Measurements from ENCODE around the gene TRIM61. TPM values are rescaled to one million over a fixed set of nuclear protein-coding genes. Genes with fewer than 3 reads are reported as not detected.
"Not testable (repeated sequence)": the region's sequence is repeated elsewhere in the genome, so short reads cannot be mapped to it uniquely, and the experiment has no call there.

The TRIM61 gene
- total RNA-seq (2014; rRNA removed; shearing (Covaris generic)), result not detected in 2 replicates

DNA sequence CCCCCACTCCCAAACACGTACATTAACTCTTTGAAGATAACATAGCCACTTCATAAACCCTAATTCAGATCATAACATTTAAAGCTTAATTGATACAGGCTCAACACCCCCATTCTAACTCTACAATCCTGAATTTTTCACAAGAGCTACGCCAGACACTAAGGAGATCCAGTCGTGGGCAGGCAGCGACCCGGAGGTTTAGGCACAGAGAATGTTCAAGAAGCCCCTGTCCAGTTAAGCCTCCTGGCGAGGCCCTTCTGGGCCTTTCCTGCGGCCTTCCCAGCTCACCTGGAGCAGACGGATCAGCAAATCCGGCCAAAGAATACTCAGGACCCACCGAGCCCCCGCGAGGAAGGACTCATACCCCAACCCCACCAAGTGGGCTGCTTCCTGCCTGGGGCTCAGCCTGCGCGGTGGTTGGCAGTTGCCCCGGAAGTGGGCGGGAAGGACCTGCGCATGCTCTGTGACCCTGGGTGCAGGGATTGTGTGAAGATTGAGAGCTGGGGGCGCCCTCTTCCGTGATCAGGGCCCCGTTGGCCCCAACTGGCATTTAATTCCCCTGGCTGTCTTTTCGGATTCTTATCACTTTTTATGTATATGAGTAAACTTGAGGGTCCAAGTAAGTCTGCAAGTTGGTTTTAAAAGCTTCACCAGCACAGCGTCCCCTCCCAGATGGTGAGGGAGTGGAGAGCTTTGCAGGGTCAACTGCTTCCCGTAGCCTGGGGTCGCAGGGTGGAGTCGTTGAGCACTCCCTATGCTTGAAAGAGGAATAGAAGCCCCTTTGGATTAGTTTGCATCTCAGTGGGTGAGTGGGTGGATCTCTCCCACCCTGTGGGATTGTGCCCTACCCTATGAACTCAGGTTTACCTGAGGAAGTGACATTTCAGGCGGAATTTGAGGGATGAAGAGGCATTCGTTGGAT is at the start of gene TRIM61:
TRIM61 (minus strand) TSS at position 415 of the 922 bp plus-strand sequence. CDS start 7,655 bp downstream, outside the sequence.
- DNase-seq (ENCODE audit: low spot score), result no peak

- DNase-seq (ENCODE audit: low spot score), result not testable (repeated sequence)
Observed at GRCh38 chr4:165025782-165026181, 48.3 kb upstream of the TRIM61 start.

GRCh38 chr4:165019995-165020394 is 42.5 kb upstream of the TRIM61 start:
- not testable (repeated sequence) for DNase-seq (ENCODE audit: low spot score)

DNA sequence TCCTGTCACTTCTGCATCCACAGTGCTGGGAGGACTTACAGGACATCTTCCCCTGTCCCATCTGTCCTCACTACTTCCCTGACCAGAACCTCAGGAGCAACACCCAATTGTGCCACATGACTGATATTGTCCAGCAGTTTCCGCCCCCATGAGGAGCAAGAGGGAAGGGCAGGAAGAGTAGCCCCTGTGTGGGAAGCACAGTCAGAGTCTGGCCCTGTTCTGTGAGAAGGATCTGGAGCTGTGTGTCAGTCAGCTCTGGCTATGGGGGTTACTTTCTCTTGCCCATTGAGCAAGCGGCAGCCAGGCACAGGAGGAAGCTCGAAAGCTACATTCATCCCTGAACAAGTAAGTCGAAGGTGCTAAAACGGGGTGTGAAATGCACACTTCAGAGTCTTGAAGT is 39.5 kb upstream of the TRIM61 start:
- peak; percentile 48 for DNase-seq (ENCODE audit: low spot score)

GRCh38 chr4:165013691-165014090 is 36.2 kb upstream of the TRIM61 start:
- DNase-seq (ENCODE audit: low spot score), result no peak

GRCh38 chr4:165011403-165011802 is 33.9 kb upstream of the TRIM61 start:
- no peak for DNase-seq (ENCODE audit: low spot score)

DNA sequence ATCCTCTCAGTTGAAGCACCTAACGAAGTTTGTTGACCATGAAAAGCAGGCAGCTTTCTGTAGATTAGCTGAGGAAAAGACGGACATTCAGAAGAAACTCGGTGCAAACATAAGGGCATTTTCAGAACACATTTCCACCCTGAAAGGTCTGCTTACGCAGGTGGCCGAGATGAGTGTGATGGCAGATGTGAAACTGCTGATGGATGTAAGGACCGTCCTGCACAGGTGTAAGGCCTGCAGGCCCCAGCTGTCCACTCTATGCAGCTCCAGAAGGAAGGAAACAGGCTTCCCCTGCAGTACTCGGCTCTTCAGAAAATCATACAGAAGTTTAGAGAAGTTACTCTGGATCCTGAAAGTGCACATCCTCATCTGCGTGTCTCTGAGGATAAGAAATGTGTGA is 33.5 kb upstream of the TRIM61 start:
- DNase-seq (ENCODE audit: low spot score), result no peak

DNA sequence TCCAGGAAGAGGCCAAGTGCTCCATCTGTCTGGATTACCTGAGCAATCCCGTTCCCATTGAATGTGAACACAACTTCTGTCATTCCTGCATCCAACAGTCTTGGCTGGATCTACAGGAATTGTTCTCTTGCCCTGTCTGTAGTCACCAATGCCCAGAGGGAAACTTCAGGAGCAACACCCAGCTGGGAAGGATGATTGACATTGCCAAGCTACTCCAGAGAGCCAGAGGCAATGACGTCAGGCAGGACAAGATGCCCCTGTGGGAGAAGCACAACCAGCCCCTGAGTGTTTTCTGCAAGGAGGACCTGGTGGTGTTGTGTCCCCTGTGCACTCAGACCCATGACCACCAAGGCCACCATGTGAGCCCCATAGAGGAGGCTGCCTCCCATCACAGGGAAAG is 33.0 kb upstream of the TRIM61 start:
- no peak for DNase-seq (ENCODE audit: low spot score)

DNA sequence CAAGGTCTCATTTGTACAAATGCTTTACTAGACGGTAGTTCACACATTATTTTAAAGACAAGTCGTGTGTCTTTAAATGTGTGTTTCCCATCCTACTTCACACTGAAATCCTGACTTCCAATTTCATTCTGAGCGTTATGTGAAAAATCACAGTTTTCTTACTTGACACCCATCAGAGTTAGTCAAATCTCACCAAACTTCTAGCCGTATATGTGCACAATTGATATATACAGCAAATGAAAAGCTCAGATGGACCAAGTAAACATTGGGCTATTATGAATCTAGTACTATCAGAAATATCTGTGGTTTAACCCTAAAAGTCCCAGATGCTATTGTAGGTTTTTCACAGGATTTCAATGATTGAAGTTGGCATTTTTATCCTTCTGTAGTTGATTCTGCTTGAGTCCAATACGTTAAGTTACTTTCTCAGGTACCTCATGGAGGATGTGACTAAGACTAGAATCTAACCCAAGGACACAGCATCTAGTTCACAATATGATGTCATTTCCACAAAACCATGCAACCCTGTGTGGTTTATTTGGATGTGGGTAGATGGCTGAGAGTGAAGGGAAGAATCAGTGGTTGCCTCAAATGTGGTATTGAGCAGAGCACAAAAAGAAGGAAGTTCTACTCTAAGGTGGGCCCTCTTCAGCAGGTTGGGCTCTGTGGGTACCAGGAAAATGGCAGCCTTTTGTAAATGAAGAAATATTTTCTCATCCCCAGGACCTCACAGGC is 32.2 kb upstream of the TRIM61 start:
- no peak for DNase-seq (ENCODE audit: low spot score)

GRCh38 chr4:165006886-165007285 is 29.4 kb upstream of the TRIM61 start:
- DNase-seq (ENCODE audit: low spot score), result no peak

DNA sequence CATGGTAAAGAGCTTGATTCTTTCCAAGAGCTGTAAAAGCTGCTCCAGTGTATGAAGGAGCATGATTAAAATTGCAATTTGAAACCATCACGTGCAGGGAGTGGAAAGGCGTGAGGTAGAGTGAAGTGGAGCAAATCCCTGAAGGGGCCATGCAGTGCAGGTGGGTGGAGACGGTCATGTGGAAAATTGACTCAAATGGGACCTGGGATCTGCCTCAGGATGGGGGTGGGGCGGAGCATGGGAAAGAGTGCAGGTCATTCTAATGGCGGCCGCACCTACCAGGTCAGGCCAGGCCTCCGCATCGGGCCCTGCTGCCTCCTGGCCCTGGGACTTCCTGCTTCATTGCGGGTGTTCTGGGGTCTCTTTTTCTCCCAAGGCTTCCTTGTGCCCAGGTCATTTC is 29.0 kb upstream of the TRIM61 start:
- DNase-seq (ENCODE audit: low spot score), result no peak

GRCh38 chr4:165005352-165005925 is 28.0 kb upstream of the TRIM61 start:
- DNase-seq (ENCODE audit: low spot score), result no peak

DNA sequence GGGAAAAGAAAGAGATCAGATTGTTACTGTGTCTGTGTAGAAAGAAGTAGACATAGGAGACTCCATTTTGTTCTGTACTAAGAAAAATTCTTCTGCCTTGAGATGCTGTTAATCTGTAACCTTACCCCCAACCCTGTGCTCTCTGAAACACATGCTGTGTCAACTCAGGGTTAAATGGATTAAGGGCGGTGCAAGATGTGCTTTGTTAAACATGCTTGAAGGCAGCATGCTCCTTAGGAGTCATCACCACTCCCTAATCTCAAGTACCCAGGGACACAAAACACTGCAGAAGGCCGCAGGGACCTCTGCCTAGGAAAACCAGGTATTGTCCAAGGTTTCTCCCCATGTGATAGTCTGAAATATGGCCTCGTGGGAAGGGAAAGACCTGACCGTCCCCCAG is 24.5 kb upstream of the TRIM61 start:
- DNase-seq (ENCODE audit: low spot score), result not testable (repeated sequence)

- DNase-seq (ENCODE audit: low spot score), result not testable (repeated sequence)
Observed at GRCh38 chr4:164998526-164999080, 21.1 kb upstream of the TRIM61 start.

- DNase-seq (ENCODE audit: low spot score), result no peak
Observed at GRCh38 chr4:164997941-164998340, 20.5 kb upstream of the TRIM61 start.

DNA sequence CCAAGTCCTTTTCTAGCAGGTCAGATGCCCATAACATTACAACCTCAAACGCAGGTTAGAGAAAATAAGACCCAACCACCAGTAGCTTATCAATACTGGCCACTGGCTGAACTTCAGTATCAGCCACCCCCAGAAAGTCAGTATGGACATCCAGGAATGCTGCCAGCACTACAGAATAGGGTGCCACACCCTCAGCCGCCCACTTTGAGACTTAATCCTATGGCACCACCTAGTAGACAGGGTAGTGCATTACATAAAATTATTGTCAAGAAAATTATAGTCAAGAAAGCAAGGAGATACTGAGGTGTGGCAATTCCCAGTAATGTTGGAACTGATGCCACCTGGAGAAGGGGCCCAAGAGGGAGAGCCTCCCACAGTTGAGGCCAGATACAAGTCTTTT is 19.9 kb upstream of the TRIM61 start:
- DNase-seq (ENCODE audit: low spot score), result peak; percentile 14

DNA sequence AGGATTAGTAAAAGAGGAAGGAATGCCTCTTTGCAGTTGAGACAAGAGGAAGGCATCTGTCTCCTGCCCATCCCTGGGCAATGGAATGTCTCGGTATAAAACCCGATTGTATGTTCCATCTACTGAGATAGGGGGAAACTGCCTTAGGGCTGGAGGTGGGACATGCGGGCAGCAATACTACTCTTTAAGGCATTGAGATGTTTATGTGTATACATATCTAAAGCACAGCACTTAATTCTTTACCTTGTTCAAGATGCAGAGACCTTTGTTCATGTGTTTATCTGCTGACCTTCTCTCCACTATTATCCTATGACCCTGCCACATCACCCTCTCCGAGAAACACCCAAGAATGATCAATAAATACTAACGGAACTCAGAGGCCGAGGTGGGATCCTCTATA is 18.7 kb upstream of the TRIM61 start:
- DNase-seq (ENCODE audit: low spot score), result not testable (repeated sequence)

GRCh38 chr4:164990786-164991185 is 13.3 kb upstream of the TRIM61 start:
- not testable (repeated sequence) for DNase-seq (ENCODE audit: low spot score)

DNA sequence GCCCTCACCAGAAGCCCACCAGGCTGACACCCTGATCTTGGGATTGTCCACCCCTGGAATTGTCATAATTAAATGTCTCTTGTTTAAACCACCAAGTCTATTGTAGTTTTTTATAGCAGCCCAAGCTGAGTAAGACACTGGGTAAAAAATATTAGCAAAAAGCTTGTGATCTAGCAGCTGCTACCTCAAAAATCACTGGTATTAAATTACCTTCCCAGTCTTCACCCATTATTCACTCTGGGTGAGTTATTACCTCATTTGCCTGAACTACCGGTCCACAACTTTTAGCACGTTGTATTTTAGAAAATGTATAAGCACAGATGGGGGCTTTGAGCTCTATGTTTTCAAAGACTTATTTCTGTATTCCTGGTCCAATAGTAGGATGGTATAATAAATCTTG is 12.0 kb upstream of the TRIM61 start:
- DNase-seq (ENCODE audit: low spot score), result no peak

GRCh38 chr4:164971929-164972328 is 5.5 kb downstream of the TRIM61 start:
- DNase-seq (ENCODE audit: low spot score), result not testable (repeated sequence)

GRCh38 chr4:164959896-164960295 is 17.6 kb downstream of the TRIM61 start:
- no peak for DNase-seq (ENCODE audit: low spot score)

- DNase-seq (ENCODE audit: low spot score), result not testable (repeated sequence)
Observed at GRCh38 chr4:164959421-164959820, 18.0 kb downstream of the TRIM61 start.
